Progenitor cell of endocrine pancreas (in vitro differentiated cells): ENCODE data around the gene LMO7. TPM values are rescaled to one million over a fixed set of nuclear protein-coding genes. Genes with fewer than 3 reads are reported as not detected.

Source experiments
- DNase-seq: peaks from one replicate; pipeline ENCODE4 v3.0.0; 2021; ENCODE audit warnings: low spot score; ENCODE audit not compliant: unreplicated experiment
- H3K27ac Mint-ChIP-seq: 2 replicates; pipeline ENCODE4 v1.8.0; 2021; ENCODE audit warnings: mild to moderate bottlenecking, moderate library complexity, mixed read lengths
- H3K27me3 Mint-ChIP-seq: 2 replicates; pipeline ENCODE4 v1.8.0; 2021; ENCODE audit warnings: mixed read lengths
- H3K36me3 Mint-ChIP-seq: 2 replicates; pipeline ENCODE4 v1.8.0; 2022; ENCODE audit warnings: mixed read lengths; ENCODE audit not compliant: insufficient read depth
- H3K4me1 Mint-ChIP-seq: 2 replicates; pipeline ENCODE4 v1.8.0; 2021; ENCODE audit warnings: low read depth, mixed read lengths
- H3K4me3 Mint-ChIP-seq: 2 replicates; pipeline ENCODE4 v1.8.0; 2021; ENCODE audit warnings: low read depth, mild to moderate bottlenecking, moderate library complexity, mixed read lengths
- H3K9me3 Mint-ChIP-seq: 2 replicates; pipeline ENCODE4 v1.8.0; 2021; ENCODE audit warnings: low read depth, mixed read lengths
- CTCF ChIP-seq: fragments of 200-600 bp; sonication (generic); IDR thresholded peaks from one replicate; pipeline ENCODE4 v1.5.0; 2021; ENCODE audit warnings: antibody characterized with exemption, mild to moderate bottlenecking; ENCODE audit not compliant: unreplicated experiment
- total RNA-seq: library from RNA; stranded (reverse); gene quantifications from 2 replicates; pipeline ENCODE4 v1.2.1, GENCODE V29; 2021

Gene LMO7
- total RNA-seq, 1 donor from 2014 or later, result 15.0 TPM

- no peak overlapping the region for H3K4me3 Mint-ChIP-seq
- H3K4me1 Mint-ChIP-seq, result peaks cover 7% of the 10 kb centered on the region
- no peaks in the 10 kb centered on the region for H3K9me3 Mint-ChIP-seq
- no peak for TF ChIP-seq CTCF
- H3K36me3 Mint-ChIP-seq, result no peaks in the 10 kb centered on the region
- H3K27me3 Mint-ChIP-seq, result no peaks in the 10 kb centered on the region
- DNase-seq, result no peak
- H3K27ac Mint-ChIP-seq, result no peak overlapping the region
Measured at GRCh38 chr13:75766636-75767035, 130.5 kb downstream of the LMO7 start.

- H3K36me3 Mint-ChIP-seq, result no peaks in the 10 kb centered on the region
- H3K4me1 Mint-ChIP-seq, result peaks cover 1% of the 10 kb centered on the region
- H3K27me3 Mint-ChIP-seq, result no peaks in the 10 kb centered on the region
- no peak overlapping the region for H3K27ac Mint-ChIP-seq
- no peak for TF ChIP-seq CTCF
- DNase-seq, result no peak
- no peak overlapping the region for H3K4me3 Mint-ChIP-seq
- H3K9me3 Mint-ChIP-seq, result peaks cover 3% of the 10 kb centered on the region
Measured at GRCh38 chr13:75769141-75769905, 133.2 kb downstream of the LMO7 start.

GRCh38 chr13:75770164-75770563 lies 134.0 kb downstream of the LMO7 start:
- no peak for DNase-seq
- TF ChIP-seq CTCF, result no peak
- no peaks in the 10 kb centered on the region for H3K36me3 Mint-ChIP-seq
- H3K9me3 Mint-ChIP-seq, result peaks cover 3% of the 10 kb centered on the region
- H3K27ac Mint-ChIP-seq, result no peak overlapping the region
- H3K4me1 Mint-ChIP-seq, result peaks cover 1% of the 10 kb centered on the region
- no peaks in the 10 kb centered on the region for H3K27me3 Mint-ChIP-seq
- H3K4me3 Mint-ChIP-seq, result no peak overlapping the region

- no peak overlapping the region for H3K4me3 Mint-ChIP-seq
- H3K27me3 Mint-ChIP-seq, result no peaks in the 10 kb centered on the region
- H3K36me3 Mint-ChIP-seq, result no peaks in the 10 kb centered on the region
- H3K9me3 Mint-ChIP-seq, result peaks cover 3% of the 10 kb centered on the region
- TF ChIP-seq CTCF, result no peak
- H3K4me1 Mint-ChIP-seq, result peaks cover 1% of the 10 kb centered on the region
- H3K27ac Mint-ChIP-seq, result no peak overlapping the region
- no peak for DNase-seq
Measured at GRCh38 chr13:75770592-75771011, 134.5 kb downstream of the LMO7 start.

- no peak for TF ChIP-seq CTCF
- H3K9me3 Mint-ChIP-seq, result peaks cover 3% of the 10 kb centered on the region
- no peak overlapping the region for H3K27ac Mint-ChIP-seq
- DNase-seq, result no peak
- H3K4me3 Mint-ChIP-seq, result no peak overlapping the region
- no peaks in the 10 kb centered on the region for H3K27me3 Mint-ChIP-seq
- H3K36me3 Mint-ChIP-seq, result no peaks in the 10 kb centered on the region
- H3K4me1 Mint-ChIP-seq, result peaks cover 1% of the 10 kb centered on the region
Measured at GRCh38 chr13:75771226-75771625, 135.1 kb downstream of the LMO7 start.
